Central memory CD8-positive, alpha-beta T cell (primary cell): Measurements from ENCODE around the gene ILRUN.
"Not testable (repeated sequence)": the region's sequence is repeated elsewhere in the genome, so short reads cannot be mapped to it uniquely, and the experiment has no call there.

ENCODE experiments used
- ATAC-seq: fragments of 150-1000 bp; cut with Tn5 transposase; replicated peaks from 2 replicates; pipeline ENCODE4 v1.10.0; 2022; ENCODE audit warnings: mild to moderate bottlenecking, moderate FRiP score, moderate number of reproducible peaks; ENCODE audit not compliant: poor library complexity, severe bottlenecking; ENCODE audit errors: extremely low read depth
- DNase-seq, 2 donors: peaks; one replicate each; pipeline ENCODE4 v3.0.0; 2021; ENCODE audit warnings: low spot score in 2 of 2
- H3K27ac Mint-ChIP-seq: one replicate; pipeline ENCODE4 v1.8.0; 2022; ENCODE audit warnings: low read depth, mild to moderate bottlenecking, moderate library complexity, mixed read lengths
- H3K27me3 Mint-ChIP-seq: one replicate; pipeline ENCODE4 v1.8.0; 2022; ENCODE audit warnings: mixed read lengths
- H3K36me3 Mint-ChIP-seq: one replicate; pipeline ENCODE4 v1.8.0; 2022; ENCODE audit warnings: mild to moderate bottlenecking, moderate library complexity, mixed read lengths; ENCODE audit not compliant: insufficient read depth
- H3K4me1 Mint-ChIP-seq: one replicate; pipeline ENCODE4 v1.8.0; 2022; ENCODE audit warnings: mixed read lengths
- H3K4me3 Mint-ChIP-seq: one replicate; pipeline ENCODE4 v1.8.0; 2022; ENCODE audit warnings: mild to moderate bottlenecking, moderate library complexity, mixed read lengths
- H3K9me3 Mint-ChIP-seq: one replicate; pipeline ENCODE4 v1.8.0; 2022; ENCODE audit warnings: mixed read lengths

The ILRUN gene

DNA sequence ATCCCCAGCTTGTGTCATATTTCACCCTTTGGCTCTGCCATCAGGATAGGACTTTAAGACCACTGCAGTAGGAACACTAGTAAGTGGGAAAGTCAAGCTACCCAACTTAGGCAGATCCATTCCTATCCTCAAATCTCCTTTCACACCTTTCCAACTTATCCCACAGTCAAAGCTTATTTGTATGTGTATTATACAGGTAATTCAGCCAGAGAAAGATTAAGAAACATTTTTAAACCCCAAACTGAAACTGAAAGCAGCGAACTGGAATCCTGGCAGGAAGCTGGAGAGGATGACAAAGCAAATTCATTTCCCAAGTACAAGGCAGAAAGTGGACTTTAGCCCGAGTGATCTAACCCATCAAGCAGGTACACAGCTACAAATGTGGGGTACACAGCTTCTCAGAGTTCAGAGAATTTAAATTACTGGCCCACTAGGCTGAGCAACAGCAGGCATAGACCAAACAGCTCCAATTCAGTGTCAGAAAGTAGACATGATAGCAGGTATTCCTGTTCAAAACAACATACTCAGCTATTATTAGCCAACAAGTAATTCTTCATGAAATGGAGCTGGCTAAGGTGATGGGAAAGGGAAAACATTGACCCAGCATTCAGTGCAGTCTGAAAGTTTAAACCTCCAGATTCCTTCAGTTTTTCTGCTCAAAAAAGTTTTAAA is 39.1 kb downstream of the ILRUN start:
- Mint-ChIP-seq H3K4me1 (peaks cover 29% of the 10 kb centered on the region), H3K36me3 (peaks cover 22% of the 10 kb centered on the region), H3K27ac (peak overlapping the region; percentile 92), H3K27me3 (no peaks in the 10 kb centered on the region), H3K4me3 (peak overlapping the region; percentile 76), H3K9me3 (no peaks in the 10 kb centered on the region)
- no peak for DNase-seq
- no peak for ATAC-seq

DNA sequence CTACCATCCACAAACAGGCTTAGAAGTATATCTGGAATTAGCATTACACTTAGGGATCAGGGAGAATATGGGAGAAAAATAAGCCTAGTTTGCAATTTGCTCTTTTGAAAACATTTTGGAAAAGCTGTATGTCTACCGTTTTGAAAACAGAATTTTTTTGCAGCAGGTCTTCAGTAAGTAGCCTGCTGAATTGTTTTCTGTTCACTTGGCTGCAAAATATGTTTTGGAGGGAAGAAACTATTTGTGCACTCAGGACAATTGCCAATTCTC is 39.6 kb downstream of the ILRUN start:
- H3K9me3 Mint-ChIP-seq, result no peaks in the 10 kb centered on the region
- H3K4me1 Mint-ChIP-seq, result peaks cover 29% of the 10 kb centered on the region
- H3K36me3 Mint-ChIP-seq, result peaks cover 25% of the 10 kb centered on the region
- peak overlapping the region; percentile 76 for H3K4me3 Mint-ChIP-seq
- ATAC-seq (no peak), DNase-seq (no peak)
- H3K27me3 Mint-ChIP-seq, result no peaks in the 10 kb centered on the region
- peak overlapping the region; percentile 92 for H3K27ac Mint-ChIP-seq

DNA sequence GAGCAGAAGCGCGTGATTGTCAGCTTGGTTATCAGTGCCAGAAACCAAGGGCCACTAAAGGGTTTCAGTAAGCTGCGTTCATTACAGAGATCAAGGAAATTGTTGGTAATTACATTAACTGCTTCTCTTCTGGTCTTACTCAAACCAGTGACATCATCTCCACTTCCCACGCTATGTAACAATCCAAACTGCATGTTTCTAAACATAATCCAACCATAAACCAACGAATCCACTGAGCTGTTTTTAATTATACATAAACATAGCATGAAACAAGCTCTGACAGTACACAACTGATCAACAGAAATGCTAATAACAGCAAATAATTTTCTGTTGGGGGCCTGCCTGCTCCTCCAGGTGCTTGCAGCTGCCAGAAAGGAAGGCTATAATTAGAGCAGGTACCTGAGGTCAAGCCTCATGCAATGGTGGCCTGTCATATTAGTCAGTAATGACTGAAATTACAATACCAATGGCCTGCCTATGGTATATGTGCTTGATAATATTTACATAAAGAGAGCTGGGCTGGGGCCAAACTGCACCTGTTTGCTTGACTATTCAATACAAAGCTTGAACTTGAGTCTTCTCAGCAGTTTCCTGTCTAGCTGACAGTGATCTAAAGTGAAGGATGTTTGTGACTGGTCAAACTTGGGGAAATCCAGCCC is 40.1 kb downstream of the ILRUN start:
- Mint-ChIP-seq H3K4me3 (peak overlapping the region; percentile 76), H3K4me1 (peaks cover 29% of the 10 kb centered on the region), H3K27me3 (no peaks in the 10 kb centered on the region), H3K27ac (peak overlapping the region; percentile 92), H3K36me3 (peaks cover 25% of the 10 kb centered on the region), H3K9me3 (no peaks in the 10 kb centered on the region)
- ATAC-seq (peak; percentile 74), DNase-seq (peak in 1 of 2 donors; percentile 16)

DNA sequence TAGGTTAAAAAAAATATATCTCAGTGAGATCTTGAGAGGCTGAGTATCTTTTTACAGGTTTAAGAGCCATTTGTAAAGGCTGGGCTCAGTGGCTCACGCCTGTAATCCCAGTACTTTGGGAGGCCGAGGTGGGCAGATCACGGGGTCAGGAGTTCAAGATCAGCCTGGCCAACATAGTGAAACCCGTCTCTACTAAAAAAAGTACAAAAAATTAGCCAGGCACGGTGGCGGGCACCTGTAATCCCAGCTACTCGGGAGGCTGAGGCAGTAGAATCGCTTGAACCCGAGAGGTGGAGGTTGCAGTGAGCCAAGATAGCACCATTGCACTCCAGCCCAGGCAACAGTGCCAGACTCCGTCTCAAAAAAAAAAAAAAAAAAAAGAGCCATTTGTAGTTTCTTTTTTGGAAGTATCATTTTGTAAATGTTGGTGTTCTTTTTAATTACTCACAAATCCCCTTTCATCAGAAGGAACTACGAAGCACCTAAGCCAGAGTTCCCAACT is 40.6 kb downstream of the ILRUN start:
- peak in 1 of 2 donors; percentile 12 for DNase-seq
- peak; percentile 60 for ATAC-seq
- H3K27ac Mint-ChIP-seq, result peak overlapping the region; percentile 92
- peak overlapping the region; percentile 76 for H3K4me3 Mint-ChIP-seq
- not testable (repeated sequence) for H3K9me3 Mint-ChIP-seq, H3K27me3 Mint-ChIP-seq
- peaks cover 27% of the 10 kb centered on the region for H3K36me3 Mint-ChIP-seq
- peaks cover 33% of the 10 kb centered on the region for H3K4me1 Mint-ChIP-seq

DNA sequence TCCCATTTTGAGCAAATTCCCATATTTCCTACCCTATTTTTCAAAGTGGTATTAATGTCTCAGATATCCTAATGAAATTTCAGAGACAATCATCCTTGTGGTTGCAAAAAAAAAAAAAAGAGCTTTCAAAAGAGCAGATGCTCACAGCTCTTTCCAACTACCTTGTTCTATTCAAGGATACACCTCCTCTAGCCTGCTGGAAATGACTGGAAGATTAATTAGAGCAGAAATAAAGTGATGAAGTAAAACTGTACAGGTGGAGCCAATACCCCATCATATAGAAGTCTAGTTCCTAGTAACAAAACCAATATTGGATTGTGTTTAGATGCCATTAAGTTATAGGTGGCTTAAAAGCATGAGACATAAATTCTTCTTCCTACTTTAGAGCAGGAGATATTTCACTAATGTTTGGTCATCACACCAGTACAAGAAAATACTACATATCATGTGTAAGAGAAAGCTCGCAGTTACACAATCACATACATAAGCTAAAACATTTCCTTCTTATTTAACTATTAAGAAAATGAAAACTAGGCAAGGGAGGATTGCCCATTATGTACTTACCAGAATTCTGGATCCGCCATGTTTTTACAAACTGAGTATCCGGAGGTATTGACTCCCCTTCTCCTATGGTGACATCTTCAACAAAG is 42.4 kb downstream of the ILRUN start:
- peaks cover 35% of the 10 kb centered on the region for H3K4me1 Mint-ChIP-seq
- peaks cover 26% of the 10 kb centered on the region for H3K36me3 Mint-ChIP-seq
- ATAC-seq, result no peak
- H3K27me3 Mint-ChIP-seq, result no peaks in the 10 kb centered on the region
- DNase-seq, result no peak
- H3K9me3 Mint-ChIP-seq, result no peaks in the 10 kb centered on the region
- H3K27ac Mint-ChIP-seq, result no peak overlapping the region
- no peak overlapping the region for H3K4me3 Mint-ChIP-seq

DNA sequence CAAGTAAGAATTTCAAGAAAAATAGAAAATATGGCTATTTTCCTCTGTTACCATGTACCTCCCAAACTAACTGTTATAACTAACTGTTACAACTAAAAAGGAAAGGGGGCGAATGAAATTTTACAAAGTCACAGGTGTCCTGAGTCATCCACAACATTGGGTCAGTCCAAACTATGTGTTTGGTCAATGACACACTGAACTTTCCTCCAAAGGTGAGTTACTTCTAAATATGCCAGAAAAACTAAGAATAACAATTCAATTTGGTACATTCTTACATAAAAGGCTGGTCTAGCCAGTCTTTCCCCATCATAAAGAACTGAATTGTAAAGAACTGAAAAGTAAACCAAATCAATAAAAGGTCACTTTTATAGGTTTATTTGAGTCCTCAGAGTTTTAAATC is 44.3 kb downstream of the ILRUN start:
- no peak for ATAC-seq
- H3K9me3 Mint-ChIP-seq, result no peaks in the 10 kb centered on the region
- no peak overlapping the region for H3K4me3 Mint-ChIP-seq
- H3K27me3 Mint-ChIP-seq, result no peaks in the 10 kb centered on the region
- peaks cover 24% of the 10 kb centered on the region for H3K36me3 Mint-ChIP-seq
- DNase-seq, result no peak
- H3K4me1 Mint-ChIP-seq, result peaks cover 36% of the 10 kb centered on the region
- H3K27ac Mint-ChIP-seq, result peak overlapping the region; percentile 49

DNA sequence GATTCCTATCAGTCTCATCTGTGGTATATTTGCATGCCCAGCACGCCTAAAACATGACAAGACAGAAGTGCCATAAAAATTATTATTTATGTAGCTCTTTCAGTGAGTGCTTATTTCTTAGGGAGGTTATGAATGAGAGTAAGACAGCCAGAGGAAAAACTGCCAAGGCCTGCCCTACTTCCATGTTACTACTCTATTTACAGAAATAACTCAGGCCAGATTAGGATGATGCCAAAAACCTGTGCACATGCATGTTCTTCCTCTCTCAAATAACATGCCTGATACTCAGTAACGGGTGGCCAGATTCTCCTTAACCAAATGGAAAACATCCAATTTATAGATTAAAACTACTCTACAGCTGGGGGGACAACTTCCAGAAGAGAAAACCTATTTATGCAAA is 45.7 kb downstream of the ILRUN start:
- Mint-ChIP-seq H3K36me3 (peaks cover 21% of the 10 kb centered on the region), H3K4me1 (peaks cover 36% of the 10 kb centered on the region), H3K27ac (no peak overlapping the region)

DNA sequence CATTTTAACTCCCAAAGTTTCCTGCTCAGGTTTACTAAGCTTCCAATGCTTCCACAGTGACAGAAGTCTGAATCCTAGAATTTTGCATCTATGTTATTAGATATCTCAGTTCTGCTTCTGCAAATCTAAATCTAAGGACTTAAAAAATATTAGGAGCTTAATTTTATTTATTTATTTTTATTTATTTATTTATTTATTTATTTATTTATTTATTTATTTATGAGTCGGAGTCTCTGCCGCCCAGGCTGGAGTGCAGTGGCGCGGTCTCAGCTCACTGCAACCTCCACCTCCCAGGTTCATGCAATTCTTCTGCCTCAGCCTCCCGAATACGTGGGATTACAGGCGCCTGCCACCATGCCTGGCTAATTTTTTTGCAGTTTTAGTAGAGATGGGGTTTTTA is 46.3 kb downstream of the ILRUN start:
- peaks cover 34% of the 10 kb centered on the region for H3K4me1 Mint-ChIP-seq
- not testable (repeated sequence) for H3K27me3 Mint-ChIP-seq

More for the DNA sequence above, 45.7 kb downstream of the ILRUN start:
- Mint-ChIP-seq H3K27me3 (no peaks in the 10 kb centered on the region), H3K9me3 (no peaks in the 10 kb centered on the region), H3K4me3 (no peak overlapping the region)
- DNase-seq (no peak), ATAC-seq (no peak)

GRCh38 chr6:34648806-34649205 is 47.8 kb downstream of the ILRUN start:
- no peak for DNase-seq
- ATAC-seq, result no peak
- Mint-ChIP-seq H3K27me3 (no peaks in the 10 kb centered on the region), H3K4me1 (peaks cover 37% of the 10 kb centered on the region), H3K4me3 (no peak overlapping the region), H3K27ac (no peak overlapping the region), H3K9me3 (no peaks in the 10 kb centered on the region), H3K36me3 (peaks cover 23% of the 10 kb centered on the region)

More for the DNA sequence above, 46.3 kb downstream of the ILRUN start:
- H3K9me3 Mint-ChIP-seq, ATAC-seq, H3K4me3 Mint-ChIP-seq, DNase-seq, H3K27ac Mint-ChIP-seq: not testable (repeated sequence)
- H3K36me3 Mint-ChIP-seq, result peaks cover 21% of the 10 kb centered on the region
